ENCODE results near the gene HIPK2.

Gene HIPK2

DNA sequence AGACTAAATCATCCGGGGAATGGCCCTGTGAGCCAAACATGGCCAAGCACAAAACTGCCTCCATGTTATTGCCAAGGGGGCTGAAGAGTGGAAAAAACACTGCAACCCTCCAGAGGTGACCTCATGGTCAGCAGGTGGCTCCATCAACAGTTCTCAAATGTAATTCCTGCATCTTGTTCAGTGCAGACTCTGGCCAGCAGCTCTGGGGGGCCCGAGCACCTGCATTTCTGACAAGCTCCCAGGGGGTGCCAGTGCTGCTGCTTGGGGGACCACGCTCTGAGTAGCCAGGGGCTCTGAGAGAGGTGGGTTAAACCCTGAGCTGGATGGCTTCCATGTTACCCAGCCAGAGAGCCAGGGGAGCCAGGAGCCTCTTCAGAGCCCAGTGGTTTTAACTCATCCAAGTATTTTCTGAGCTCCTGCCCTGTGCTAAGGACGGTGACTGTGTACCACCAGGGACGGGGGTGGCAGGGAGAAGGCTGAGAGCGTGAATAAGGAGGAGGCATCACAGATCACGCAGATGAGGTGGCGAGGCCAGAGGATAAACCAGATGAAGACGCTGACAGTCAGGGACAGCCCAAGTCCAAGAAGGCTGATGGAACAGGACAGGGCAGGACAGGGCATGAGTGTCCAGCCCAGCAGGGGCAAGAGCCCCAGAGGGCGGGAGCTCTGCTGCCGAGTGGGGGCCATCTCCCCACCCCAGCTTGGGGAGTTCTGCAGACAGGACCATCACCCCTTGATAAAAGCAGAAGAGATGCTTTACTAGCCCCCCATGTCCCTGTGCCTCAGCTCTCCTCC lies 201.4 kb downstream of the HIPK2 start:
- no peak for DNase-seq
- H3K4me3 ChIP-seq (ENCODE audit: low read depth, low read length) = no peak overlapping the region
- TF ChIP-seq, protein P1, sequence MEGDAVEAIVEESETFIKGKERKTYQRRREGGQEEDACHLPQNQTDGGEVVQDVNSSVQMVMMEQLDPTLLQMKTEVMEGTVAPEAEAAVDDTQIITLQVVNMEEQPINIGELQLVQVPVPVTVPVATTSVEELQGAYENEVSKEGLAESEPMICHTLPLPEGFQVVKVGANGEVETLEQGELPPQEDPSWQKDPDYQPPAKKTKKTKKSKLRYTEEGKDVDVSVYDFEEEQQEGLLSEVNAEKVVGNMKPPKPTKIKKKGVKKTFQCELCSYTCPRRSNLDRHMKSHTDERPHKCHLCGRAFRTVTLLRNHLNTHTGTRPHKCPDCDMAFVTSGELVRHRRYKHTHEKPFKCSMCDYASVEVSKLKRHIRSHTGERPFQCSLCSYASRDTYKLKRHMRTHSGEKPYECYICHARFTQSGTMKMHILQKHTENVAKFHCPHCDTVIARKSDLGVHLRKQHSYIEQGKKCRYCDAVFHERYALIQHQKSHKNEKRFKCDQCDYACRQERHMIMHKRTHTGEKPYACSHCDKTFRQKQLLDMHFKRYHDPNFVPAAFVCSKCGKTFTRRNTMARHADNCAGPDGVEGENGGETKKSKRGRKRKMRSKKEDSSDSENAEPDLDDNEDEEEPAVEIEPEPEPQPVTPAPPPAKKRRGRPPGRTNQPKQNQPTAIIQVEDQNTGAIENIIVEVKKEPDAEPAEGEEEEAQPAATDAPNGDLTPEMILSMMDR (IDR thresholded peaks at IDR 0.05; ENCODE audit: low read depth, low read length) = no peak
- H3K4me1 ChIP-seq = no peaks in the 10 kb centered on the region
- H3K27me3 ChIP-seq = no peaks in the 10 kb centered on the region
- H3K36me3 ChIP-seq = no peaks in the 10 kb centered on the region
- no peaks in the 10 kb centered on the region for H3K9me3 ChIP-seq

DNA sequence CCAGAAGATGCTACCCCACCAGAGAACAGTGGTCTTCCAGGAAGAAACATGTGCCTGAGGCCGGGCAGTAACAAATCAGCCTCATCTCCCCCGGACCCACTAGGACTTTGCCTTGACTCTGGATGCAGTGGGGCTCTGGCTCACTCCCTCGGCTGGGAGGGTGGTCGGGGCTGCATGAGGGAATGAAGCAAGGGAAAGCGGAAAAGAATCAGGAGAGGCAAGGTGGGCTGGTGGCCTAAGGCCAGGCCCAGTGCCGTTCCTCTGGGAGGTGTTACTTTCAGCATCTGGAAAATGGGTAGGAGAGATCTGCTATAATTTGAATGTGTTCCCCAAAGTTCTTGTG lies 202.5 kb downstream of the HIPK2 start:
- no peaks in the 10 kb centered on the region for H3K9me3 ChIP-seq
- H3K36me3 ChIP-seq = no peaks in the 10 kb centered on the region
- no peak overlapping the region for H3K4me3 ChIP-seq (ENCODE audit: low read depth, low read length)
- DNase-seq = no peak
- no peaks in the 10 kb centered on the region for H3K27me3 ChIP-seq
- no peaks in the 10 kb centered on the region for H3K4me1 ChIP-seq
- TF ChIP-seq, protein P1 (IDR thresholded peaks at IDR 0.05; ENCODE audit: low read depth, low read length) = no peak

DNA sequence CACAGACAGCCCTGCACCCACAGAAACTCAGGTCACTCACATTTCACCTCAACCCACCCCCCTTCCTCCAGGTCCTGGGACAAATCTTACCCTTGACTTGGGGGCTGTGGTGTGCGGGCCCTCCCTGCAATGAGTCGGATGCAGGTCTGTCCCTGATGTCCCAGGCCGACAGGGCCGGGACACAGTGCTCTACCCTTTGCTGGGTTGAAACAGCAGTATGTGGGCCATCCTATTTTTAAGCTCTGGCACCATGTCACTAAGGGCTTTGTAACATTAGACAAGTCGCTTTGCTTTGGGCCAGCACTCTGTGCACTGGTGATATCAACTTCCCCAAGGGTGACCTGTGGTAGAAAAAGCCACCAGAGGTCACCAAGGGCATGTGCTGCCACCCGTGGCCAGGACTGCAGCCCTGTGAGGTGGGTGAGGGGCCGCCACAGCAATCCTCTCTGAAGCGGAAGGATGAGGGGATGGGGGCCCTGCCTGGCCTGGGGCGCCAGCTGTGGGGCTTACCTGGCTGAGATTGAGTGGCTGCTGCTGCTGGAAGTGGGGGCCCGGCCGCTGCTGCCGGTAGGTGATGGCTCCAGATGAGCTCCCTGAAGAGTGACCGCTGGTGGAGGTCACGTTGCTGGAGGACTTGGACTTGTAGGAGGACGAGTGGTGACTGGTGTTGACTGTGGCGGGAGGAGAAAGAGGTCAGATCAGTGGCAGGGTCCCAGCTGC lies 203.0 kb downstream of the HIPK2 start:
- no peak for DNase-seq
- H3K4me3 ChIP-seq (ENCODE audit: low read depth, low read length) = no peak overlapping the region
- TF ChIP-seq, protein P1 (IDR thresholded peaks at IDR 0.05; ENCODE audit: low read depth, low read length) = no peak

DNA sequence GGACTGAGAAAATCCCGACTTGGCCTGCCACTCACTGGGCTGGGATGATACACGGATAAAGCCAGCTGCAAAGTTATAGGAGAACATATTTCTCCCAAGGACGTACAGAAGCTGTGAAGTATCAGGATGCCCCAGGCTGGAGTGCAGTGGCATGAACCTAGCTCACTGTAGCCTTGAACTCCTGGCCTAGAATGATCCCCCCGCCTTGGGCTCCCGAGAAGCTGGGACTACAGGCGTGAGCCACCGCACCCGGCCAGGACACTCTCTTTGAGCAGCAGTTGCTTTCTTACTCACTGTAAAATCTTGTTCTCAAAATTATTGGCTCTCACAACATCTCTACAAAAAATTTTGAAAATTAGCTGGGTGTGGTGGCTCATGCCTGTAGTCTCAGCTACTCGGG lies 203.9 kb downstream of the HIPK2 start:
- Histone ChIP-seq H3K4me3 (ENCODE audit: low read depth, low read length) (no peak overlapping the region), H3K4me1 (no peaks in the 10 kb centered on the region), H3K9me3 (no peaks in the 10 kb centered on the region), H3K36me3 (no peaks in the 10 kb centered on the region), H3K27me3 (no peaks in the 10 kb centered on the region)
- TF ChIP-seq, protein P1 (IDR thresholded peaks at IDR 0.05; ENCODE audit: low read depth, low read length) = no peak
- no peak for DNase-seq

More for the DNA sequence above, 203.0 kb downstream of the HIPK2 start:
- no peaks in the 10 kb centered on the region for H3K9me3 ChIP-seq
- H3K36me3 ChIP-seq = no peaks in the 10 kb centered on the region
- no peaks in the 10 kb centered on the region for H3K27me3 ChIP-seq
- H3K4me1 ChIP-seq = no peaks in the 10 kb centered on the region

DNA sequence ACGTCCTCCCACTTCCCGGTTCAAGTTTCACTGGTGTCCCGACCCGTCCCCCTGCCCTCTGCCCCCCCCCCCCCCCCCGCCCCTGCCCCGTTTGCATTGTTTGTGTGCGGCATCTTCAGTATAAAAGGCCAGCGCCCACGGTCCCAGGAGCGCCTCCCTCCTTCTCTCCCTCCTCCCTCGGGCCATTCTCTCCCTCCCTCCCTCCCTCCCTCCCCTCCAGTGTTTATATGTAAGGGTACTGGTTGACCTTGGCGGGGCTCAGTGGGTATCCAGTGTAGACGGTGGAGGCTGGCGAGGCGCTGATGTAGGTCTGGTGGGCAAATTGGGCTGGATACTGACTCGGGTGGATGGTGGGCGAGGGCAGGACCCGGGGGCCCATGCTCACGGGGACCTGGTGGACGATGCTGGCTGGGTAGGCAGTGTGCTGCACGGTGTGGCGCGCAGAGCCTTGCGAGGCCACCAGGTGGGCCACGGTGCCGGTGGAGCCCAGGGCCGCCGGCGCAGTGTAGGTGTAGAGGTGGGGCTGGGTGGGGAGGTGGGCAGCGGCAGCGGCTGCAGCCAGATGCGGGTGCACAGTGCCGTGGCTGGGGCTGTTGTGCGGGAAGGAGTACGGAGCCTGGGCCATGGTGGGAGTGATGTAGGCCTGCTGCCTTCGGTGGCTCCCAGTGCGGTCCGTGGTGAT lies 205.0 kb downstream of the HIPK2 start:
- no peak overlapping the region for H3K4me3 ChIP-seq (ENCODE audit: low read depth, low read length)
- H3K27me3 ChIP-seq = no peaks in the 10 kb centered on the region
- no peaks in the 10 kb centered on the region for H3K4me1 ChIP-seq
- H3K9me3 ChIP-seq = no peaks in the 10 kb centered on the region
- no peak for DNase-seq
- TF ChIP-seq, protein P1 (IDR thresholded peaks at IDR 0.05; ENCODE audit: low read depth, low read length) = no peak
- no peaks in the 10 kb centered on the region for H3K36me3 ChIP-seq

All from BE2C (cell line).